H9 (cell line): ENCODE measurements around the gene TUBB2B. TPM values are rescaled to one million over a fixed set of nuclear protein-coding genes. Genes with fewer than 3 reads are reported as not detected.

Experiments
- DNase-seq: peaks from one replicate; pipeline ENCODE4 v3.0.0-alpha.2; 2017
- H2AFZ ChIP-seq: one replicate; pipeline ENCODE4 v1.6.1; 2013; ENCODE audit warnings: mild to moderate bottlenecking, low read length, control low read depth, moderate library complexity
- H2AK5ac ChIP-seq: 2 replicates; pipeline ENCODE4 v1.6.1; 2013; ENCODE audit warnings: low read length, control low read depth, mixed read lengths; ENCODE audit not compliant: insufficient read length
- H2BK120ac ChIP-seq: one replicate; pipeline ENCODE4 v1.6.1; 2013; ENCODE audit warnings: low read depth, mild to moderate bottlenecking, low read length, control low read depth, inconsistent platforms; ENCODE audit not compliant: poor library complexity, severe bottlenecking
- H2BK12ac ChIP-seq: 2 replicates; pipeline ENCODE4 v1.6.1; 2013; ENCODE audit warnings: low read length, control low read depth, mixed read lengths, low read depth; ENCODE audit not compliant: insufficient read length
- H2BK15ac ChIP-seq: 2 replicates; pipeline ENCODE4 v1.6.1; 2013; ENCODE audit warnings: low read depth, low read length, control low read depth
- H2BK20ac ChIP-seq: one replicate; pipeline ENCODE4 v1.6.1; 2013; ENCODE audit warnings: low read depth, mild to moderate bottlenecking, low read length, control low read depth, inconsistent platforms; ENCODE audit not compliant: poor library complexity, severe bottlenecking
- H2BK5ac ChIP-seq: 2 replicates; pipeline ENCODE4 v1.6.1; 2013; ENCODE audit warnings: low read length, control low read depth, mixed read lengths; ENCODE audit not compliant: insufficient read length
- H3K14ac ChIP-seq: 2 replicates; pipeline ENCODE4 v1.6.1; 2013; ENCODE audit warnings: low read length, control low read depth; ENCODE audit not compliant: insufficient read depth
- H3K18ac ChIP-seq: 2 replicates; pipeline ENCODE4 v1.6.1; 2013; ENCODE audit warnings: low read depth, mild to moderate bottlenecking, mixed read lengths, low read length, control low read depth; ENCODE audit not compliant: insufficient read length
- H3K23ac ChIP-seq: 2 replicates; pipeline ENCODE4 v1.6.1; 2013; ENCODE audit warnings: low read length, control low read depth, mixed read lengths, low read depth; ENCODE audit not compliant: insufficient read length
- H3K23me2 ChIP-seq: 2 replicates; pipeline ENCODE4 v1.6.1; 2013; ENCODE audit warnings: low read depth, mild to moderate bottlenecking, mixed read lengths, low read length, control low read depth; ENCODE audit not compliant: insufficient read length, poor library complexity, severe bottlenecking
- H3K27ac ChIP-seq: 2 replicates; pipeline ENCODE4 v1.5.1; 2013; ENCODE audit warnings: low read length, control low read depth, mixed read lengths, low read depth; ENCODE audit not compliant: insufficient read length
- H3K27me3 ChIP-seq: 2 replicates; pipeline ENCODE4 v1.6.1; 2013; ENCODE audit warnings: low read length, control low read depth, inconsistent platforms; ENCODE audit not compliant: insufficient read depth
- H3K4ac ChIP-seq: 2 replicates; pipeline ENCODE4 v1.6.1; 2013; ENCODE audit warnings: low read depth, mild to moderate bottlenecking, control low read depth, inconsistent platforms, low read length, moderate library complexity
- H3K4me1 ChIP-seq: 2 replicates; pipeline ENCODE4 v1.6.1; 2013; ENCODE audit warnings: low read length, control low read depth, inconsistent platforms; ENCODE audit not compliant: insufficient read depth
- H3K4me2 ChIP-seq: 2 replicates; pipeline ENCODE4 v1.6.1; 2013; ENCODE audit warnings: low read length, control low read depth, mixed read lengths; ENCODE audit not compliant: insufficient read length, insufficient read depth
- H3K56ac ChIP-seq: 2 replicates; pipeline ENCODE4 v1.6.1; 2013; ENCODE audit warnings: low read depth, mild to moderate bottlenecking, mixed read lengths, low read length, control low read depth; ENCODE audit not compliant: insufficient read length
- H3K79me1 ChIP-seq: 2 replicates; pipeline ENCODE4 v1.6.1; 2013; ENCODE audit warnings: low read depth, mild to moderate bottlenecking, moderate library complexity, low read length, control low read depth, inconsistent platforms; ENCODE audit not compliant: insufficient read depth, poor library complexity, severe bottlenecking
- H3K79me2 ChIP-seq: 2 replicates; pipeline ENCODE4 v1.6.1; 2013; ENCODE audit warnings: low read length, control low read depth, inconsistent platforms; ENCODE audit not compliant: insufficient read depth
- H3K9ac ChIP-seq: 2 replicates; pipeline ENCODE4 v1.6.1; 2013; ENCODE audit warnings: low read length, control low read depth, mixed read lengths; ENCODE audit not compliant: insufficient read length; ENCODE audit errors: extremely low read depth
- H3K9me3 ChIP-seq: one replicate; pipeline ENCODE4 v1.6.1; 2013; ENCODE audit warnings: low read depth, low read length, inconsistent platforms; ENCODE audit not compliant: control insufficient read depth
- H3T11ph ChIP-seq: one replicate; pipeline ENCODE4 v1.6.1; 2013; ENCODE audit warnings: mild to moderate bottlenecking, low read length, control low read depth, inconsistent platforms
- H4K20me1 ChIP-seq: one replicate; pipeline ENCODE4 v1.6.1; 2013; ENCODE audit not compliant: control insufficient read depth, insufficient read length, insufficient read depth
- H4K5ac ChIP-seq: 2 replicates; pipeline ENCODE4 v1.6.1; 2013; ENCODE audit warnings: low read depth, mild to moderate bottlenecking, mixed read lengths, low read length, control low read depth; ENCODE audit not compliant: insufficient read length
- H4K8ac ChIP-seq: replicated peaks from 2 replicates; pipeline ENCODE4 v1.6.1; 2013; ENCODE audit warnings: low read length, control low read depth, mixed read lengths, low read depth; ENCODE audit not compliant: insufficient read length
- H4K91ac ChIP-seq: 2 replicates; pipeline ENCODE4 v1.6.1; 2013; ENCODE audit warnings: low read depth, mild to moderate bottlenecking, moderate library complexity, mixed read lengths, low read length, control low read depth; ENCODE audit not compliant: insufficient read length
- H3K27ac Mint-ChIP-seq, 3 experiments: 2 replicates in 2 of 3; 3 replicates in 1 of 3; pipeline ENCODE4 v1.8.0; 2020 to 2021; ENCODE audit warnings: mixed read lengths in 3 of 3, mild to moderate bottlenecking in 1 of 3, moderate library complexity in 1 of 3
- H3K27me3 Mint-ChIP-seq: 2 replicates; pipeline ENCODE4 v1.8.0; 2021; ENCODE audit warnings: low read depth, mild to moderate bottlenecking, moderate library complexity, mixed read lengths
- H3K36me3 Mint-ChIP-seq, 3 experiments: 2 replicates in 2 of 3; 3 replicates in 1 of 3; pipeline ENCODE4 v1.8.0; 2020 to 2021; ENCODE audit warnings: low read depth in 3 of 3, mixed read lengths in 3 of 3; ENCODE audit not compliant: insufficient read depth in 1 of 3
- H3K4me1 Mint-ChIP-seq, 2 experiments: 2 replicates each; pipeline ENCODE4 v1.8.0; 2020; ENCODE audit warnings: mixed read lengths in 2 of 2
- H3K4me3 Mint-ChIP-seq, 2 experiments: 2 replicates in 1 of 2; 3 replicates in 1 of 2; pipeline ENCODE4 v1.8.0; 2020 to 2021; ENCODE audit warnings: mild to moderate bottlenecking in 2 of 2, mixed read lengths in 2 of 2, moderate library complexity in 1 of 2
- H3K9me3 Mint-ChIP-seq, 2 experiments: 2 replicates in 1 of 2; 3 replicates in 1 of 2; pipeline ENCODE4 v1.8.0; 2020; ENCODE audit warnings: mild to moderate bottlenecking in 2 of 2, mixed read lengths in 2 of 2, moderate library complexity in 1 of 2
- WGBS: extraction: QIAGEN DNeasy Blood & Tissue Kit; methylation state at CpG from one replicate; pipeline ENCODE4 v1.1.7; 2013; ENCODE audit warnings: missing lambda C conversion rate, low lambda C conversion rate, mixed read lengths; ENCODE audit not compliant: insufficient read length; ENCODE audit errors: extremely low coverage; 5-methylcytosine and 5-hydroxymethylcytosine counted together
- total RNA-seq: library from RNA; stranded (reverse); gene quantifications from 2 replicates; pipeline ENCODE4 v1.2.1, GENCODE V29; 2021
- TF ChIP-seq, protein P1 (sequence below): fragments of 200-600 bp; sonication (generic); conservative IDR thresholded peaks from 3 replicates; pipeline ENCODE4 v1.8.0; 2021; ENCODE audit warnings: antibody characterized with exemption, mild to moderate bottlenecking

The TUBB2B gene
- total RNA-seq, 1 experiment from 2014 or later: 320 TPM

DNA sequence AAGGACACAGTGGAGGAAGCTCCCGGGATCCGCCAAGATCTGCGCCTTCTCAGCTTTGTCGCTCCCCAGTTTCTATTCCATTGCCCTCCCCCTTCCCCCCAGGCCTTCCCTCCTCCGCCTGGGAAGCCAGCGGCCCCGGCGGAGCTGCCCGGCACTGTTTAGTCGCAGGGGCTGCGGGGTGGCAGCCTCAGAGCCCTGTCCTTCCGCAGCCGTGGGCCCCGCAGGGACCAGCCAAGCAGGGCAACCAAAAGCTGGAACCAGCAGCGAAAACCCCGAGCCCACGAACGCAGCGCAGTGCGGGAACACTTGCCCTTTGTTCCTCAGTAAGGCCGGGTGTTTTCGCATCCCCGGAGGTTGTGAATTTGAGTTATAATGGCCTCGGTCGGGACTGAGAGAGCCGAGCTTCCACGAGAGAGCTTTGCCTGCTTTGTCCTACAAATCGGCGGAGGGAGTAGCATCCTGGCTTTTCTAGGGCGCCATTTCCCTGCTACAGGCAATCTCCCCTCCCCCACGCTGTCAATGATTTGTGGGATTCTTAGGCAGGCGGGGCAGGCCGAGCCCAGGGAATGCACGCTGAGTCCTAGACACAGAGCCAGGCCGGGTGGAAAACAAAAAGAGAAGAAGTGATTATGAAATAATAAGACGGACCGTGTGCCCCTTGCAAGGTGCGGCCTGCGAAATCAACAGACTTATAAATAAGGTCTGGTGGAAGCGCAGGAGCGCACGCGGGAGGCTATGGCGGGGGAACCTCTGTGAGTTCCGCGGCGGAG lies 4.0 kb upstream of the TUBB2B start:
- Histone ChIP-seq H3K27ac (no peak overlapping the region), H3K4ac (no peak overlapping the region), H2AFZ (no peak overlapping the region)

More for the DNA sequence above, 4.0 kb upstream of the TUBB2B start:
- Histone ChIP-seq H2BK20ac (no peak overlapping the region), H4K5ac (no peak overlapping the region), H2BK5ac (no peak overlapping the region), H3T11ph (no peak overlapping the region), H3K56ac (no peak overlapping the region), H3K18ac (peak overlapping the region; percentile 66), H2BK12ac (no peak overlapping the region), H2BK15ac (no peak overlapping the region), H3K79me2 (peaks cover 10% of the 10 kb centered on the region; the same call in 1 of the 2 replicates), H3K9me3 (no peaks in the 10 kb centered on the region), H2AK5ac (no peak overlapping the region), H4K20me1 (no peaks in the 10 kb centered on the region), H3K79me1 (no peaks in the 10 kb centered on the region), H4K8ac (no peak overlapping the region), H3K27me3 (no peaks in the 10 kb centered on the region; the same call in 1 of the 2 replicates), H3K4me1 (peaks cover 11% of the 10 kb centered on the region; the same call in 1 of the 2 replicates), H3K23ac (no peak overlapping the region), H4K91ac (no peak overlapping the region), H3K9ac (peak overlapping the region; percentile 57), H2BK120ac (no peak overlapping the region), H3K23me2 (peaks cover 41% of the 10 kb centered on the region), H3K4me2 (peak overlapping the region; percentile 67), H3K14ac (peak overlapping the region; percentile 51; the same call in 1 of the 2 replicates)
- no CpG with 5 or more reads among the region's 47 CpGs for WGBS
- peak overlapping the region; percentile 75 to 92 for H3K4me3 Mint-ChIP-seq
- H3K4me1 Mint-ChIP-seq: peaks cover 49 to 51% of the 10 kb centered on the region in 2 experiments
- TF ChIP-seq, protein P1, sequence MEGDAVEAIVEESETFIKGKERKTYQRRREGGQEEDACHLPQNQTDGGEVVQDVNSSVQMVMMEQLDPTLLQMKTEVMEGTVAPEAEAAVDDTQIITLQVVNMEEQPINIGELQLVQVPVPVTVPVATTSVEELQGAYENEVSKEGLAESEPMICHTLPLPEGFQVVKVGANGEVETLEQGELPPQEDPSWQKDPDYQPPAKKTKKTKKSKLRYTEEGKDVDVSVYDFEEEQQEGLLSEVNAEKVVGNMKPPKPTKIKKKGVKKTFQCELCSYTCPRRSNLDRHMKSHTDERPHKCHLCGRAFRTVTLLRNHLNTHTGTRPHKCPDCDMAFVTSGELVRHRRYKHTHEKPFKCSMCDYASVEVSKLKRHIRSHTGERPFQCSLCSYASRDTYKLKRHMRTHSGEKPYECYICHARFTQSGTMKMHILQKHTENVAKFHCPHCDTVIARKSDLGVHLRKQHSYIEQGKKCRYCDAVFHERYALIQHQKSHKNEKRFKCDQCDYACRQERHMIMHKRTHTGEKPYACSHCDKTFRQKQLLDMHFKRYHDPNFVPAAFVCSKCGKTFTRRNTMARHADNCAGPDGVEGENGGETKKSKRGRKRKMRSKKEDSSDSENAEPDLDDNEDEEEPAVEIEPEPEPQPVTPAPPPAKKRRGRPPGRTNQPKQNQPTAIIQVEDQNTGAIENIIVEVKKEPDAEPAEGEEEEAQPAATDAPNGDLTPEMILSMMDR: no peak
- H3K9me3 Mint-ChIP-seq: peaks cover 0 to 2% of the 10 kb centered on the region in 2 experiments; a peak in 1 of 5 replicates
- peaks cover 43% of the 10 kb centered on the region for H3K27me3 Mint-ChIP-seq
- H3K36me3 Mint-ChIP-seq: peaks cover 0 to 2% (median 2%) of the 10 kb centered on the region in 3 experiments; a peak in 5 of 7 replicates
- peak overlapping the region in 2 of 3 experiments; percentile 3 to 4; a peak in 4 of 7 replicates for H3K27ac Mint-ChIP-seq
- DNase-seq: peak; percentile 75
